DND-41 (cell line): ENCODE measurements around the gene ST7.

Source experiments
- CTCF ChIP-seq: IDR thresholded peaks from 2 replicates; pipeline ENCODE4 v1.5.1; 2012; ENCODE audit warnings: borderline replicate concordance, low read length, moderate library complexity, mild to moderate bottlenecking; ENCODE audit not compliant: poor library complexity, severe bottlenecking; ENCODE audit errors: extremely low read depth
- EZH2 ChIP-seq: IDR thresholded peaks from 3 replicates; pipeline ENCODE4 v1.6.1; 2012; ENCODE audit warnings: borderline replicate concordance, low read depth, mild to moderate bottlenecking, moderate library complexity, low read length, inconsistent platforms; ENCODE audit not compliant: severe bottlenecking

GRCh38 chr7:117143066-117143465 lies 189.8 kb downstream of the ST7 start:
- TF ChIP-seq EZH2 (no peak), CTCF (no peak)
